ENCODE results near the gene ARHGEF12. TPM values are rescaled to one million over a fixed set of nuclear protein-coding genes. Genes with fewer than 3 reads are reported as not detected.

Gene ARHGEF12
- polyA plus RNA-seq, 1 donor (not counting 4 experiments of a cell fraction or from before 2014, with no cell fraction given): 28.8 TPM

GRCh38 chr11:120520091-120520822 is 184.0 kb downstream of the ARHGEF12 start:
- no peak overlapping the region for H2AFZ ChIP-seq (ENCODE audit: control insufficient read depth, low read length)
- H4K20me1 ChIP-seq (ENCODE audit: control insufficient read depth, extremely low read depth, insufficient read depth, low read length): no peaks in the 10 kb centered on the region
- dilution Hi-C loops (cut with MboI; ENCODE audit: extremely low pct_ligation_motif_present, low sequenced_read_pairs): loop anchor here (25.0 kb wide), 1 partner anchor 417 kb away; no protein-coding TSS in a partner anchor
- H3K4me1 ChIP-seq (ENCODE audit: control insufficient read depth, extremely low read depth, insufficient read depth, low read length): no peaks in the 10 kb centered on the region
- H3K4me3 ChIP-seq (ENCODE audit: control insufficient read depth in 2 of 3, extremely low read depth in 1 of 3, insufficient read depth in 2 of 3, low read depth in 1 of 3, low read length in 3 of 3): no peak overlapping the region
- FAIRE-seq (no peak), DNase-seq (ENCODE audit: low read depth, low spot score) (no peak)
- H3K4me2 ChIP-seq (ENCODE audit: control insufficient read depth, extremely low read depth, insufficient read depth, low read depth, low read length): no peak overlapping the region
- no peaks in the 10 kb centered on the region for H3K79me2 ChIP-seq (ENCODE audit: control insufficient read depth, insufficient read depth, low read length)
- no peaks in the 10 kb centered on the region for H3K9me1 ChIP-seq (ENCODE audit: control insufficient read depth, extremely low read depth, insufficient read depth, low read length)
- H3K9ac ChIP-seq (ENCODE audit: control insufficient read depth, extremely low read depth, insufficient read depth, low read length): no peak overlapping the region
- H3K9me3 ChIP-seq (ENCODE audit: control insufficient read depth, low read depth, low read length): no peaks in the 10 kb centered on the region
- TF ChIP-seq CTCF (optimal IDR thresholded peaks at IDR 0.05 in 1 of 3, IDR thresholded peaks at IDR 0.05 in 1 of 3, conservative IDR thresholded peaks at IDR 0.05 in 1 of 3; ENCODE audit: extremely low read depth in 1 of 3, insufficient read depth in 2 of 3, low read length in 3 of 3) (no peak), EZH2 (IDR thresholded peaks at IDR 0.05; ENCODE audit: low read length) (no peak)
- no peaks in the 10 kb centered on the region for H3K36me3 ChIP-seq (ENCODE audit: control insufficient read depth in 2 of 2, extremely low read depth in 1 of 2, insufficient read depth in 2 of 2, low read length in 2 of 2)
- peaks cover 21% of the 10 kb centered on the region for H3K27me3 ChIP-seq (ENCODE audit: control insufficient read depth, extremely low read depth, insufficient read depth, low read length)
- no peak overlapping the region for H3K27ac ChIP-seq (ENCODE audit: control insufficient read depth, insufficient read depth, low read length)

GRCh38 chr11:120521176-120521575 is 185.0 kb downstream of the ARHGEF12 start:
- TF ChIP-seq EZH2 (IDR thresholded peaks at IDR 0.05; ENCODE audit: low read length): no peak
- no peak for TF ChIP-seq CTCF (optimal IDR thresholded peaks at IDR 0.05 in 1 of 3, IDR thresholded peaks at IDR 0.05 in 1 of 3, conservative IDR thresholded peaks at IDR 0.05 in 1 of 3; ENCODE audit: extremely low read depth in 1 of 3, insufficient read depth in 2 of 3, low read length in 3 of 3)
- H3K4me3 ChIP-seq (ENCODE audit: control insufficient read depth in 2 of 3, extremely low read depth in 1 of 3, insufficient read depth in 2 of 3, low read depth in 1 of 3, low read length in 3 of 3): no peak overlapping the region
- H3K4me2 ChIP-seq (ENCODE audit: control insufficient read depth, extremely low read depth, insufficient read depth, low read depth, low read length): no peak overlapping the region
- H3K27me3 ChIP-seq (ENCODE audit: control insufficient read depth, extremely low read depth, insufficient read depth, low read length): peaks cover 14% of the 10 kb centered on the region
- no peaks in the 10 kb centered on the region for H3K4me1 ChIP-seq (ENCODE audit: control insufficient read depth, extremely low read depth, insufficient read depth, low read length)
- FAIRE-seq (no peak), DNase-seq (ENCODE audit: low read depth, low spot score) (no peak)
- no peak overlapping the region for H3K9ac ChIP-seq (ENCODE audit: control insufficient read depth, extremely low read depth, insufficient read depth, low read length)
- no peaks in the 10 kb centered on the region for H3K79me2 ChIP-seq (ENCODE audit: control insufficient read depth, insufficient read depth, low read length)
- no peaks in the 10 kb centered on the region for H3K9me1 ChIP-seq (ENCODE audit: control insufficient read depth, extremely low read depth, insufficient read depth, low read length)
- H3K27ac ChIP-seq (ENCODE audit: control insufficient read depth, insufficient read depth, low read length): no peak overlapping the region
- no peaks in the 10 kb centered on the region for H4K20me1 ChIP-seq (ENCODE audit: control insufficient read depth, extremely low read depth, insufficient read depth, low read length)
- H3K36me3 ChIP-seq (ENCODE audit: control insufficient read depth in 2 of 2, extremely low read depth in 1 of 2, insufficient read depth in 2 of 2, low read length in 2 of 2): no peaks in the 10 kb centered on the region
- H2AFZ ChIP-seq (ENCODE audit: control insufficient read depth, low read length): no peak overlapping the region
- dilution Hi-C loops (cut with MboI; ENCODE audit: extremely low pct_ligation_motif_present, low sequenced_read_pairs): loop anchor here (25.0 kb wide), 1 partner anchor 416 kb away; no protein-coding TSS in a partner anchor
- no peaks in the 10 kb centered on the region for H3K9me3 ChIP-seq (ENCODE audit: control insufficient read depth, low read depth, low read length)
